ENCODE measurements around the gene DAZ1.
"Not testable (repeated sequence)": the region's sequence is repeated elsewhere in the genome, so short reads cannot be mapped to it uniquely, and the experiment has no call there.

Gene DAZ1

GRCh38 chrY:23198908-23199307 is at the start of gene DAZ1:
Gene DAZ1, minus strand, starts transcription at chrY:23199008. Its CDS starts 208 bp downstream, at chrY:23198800.
- DNase-seq = not testable (repeated sequence)

- DNase-seq = not testable (repeated sequence)
Observed at GRCh38 chrY:23219233-23219632, 20.4 kb upstream of the DAZ1 start, which contains the start of gene DAZ2. Gene DAZ2, plus strand, starts transcription at chrY:23219533. Its CDS starts 208 bp downstream, at chrY:23219741.

GRCh38 chrY:23210681-23211080 is 11.9 kb upstream of the DAZ1 start:
- not testable (repeated sequence) for DNase-seq

GRCh38 chrY:23209802-23210495 is 11.1 kb upstream of the DAZ1 start:
- not testable (repeated sequence) for DNase-seq

GRCh38 chrY:23207455-23207854 is 8.6 kb upstream of the DAZ1 start:
- DNase-seq = not testable (repeated sequence)
